ENCODE data around the gene RHEB.

- no peak for TF ChIP-seq GATA3 (IDR thresholded peaks at IDR 0.05; ENCODE audit: low read depth, low read length)
- TF ChIP-seq GATA2 (IDR thresholded peaks at IDR 0.05; ENCODE audit: low read depth, low read length), result no peak
These were observed 64.0 kb downstream of the RHEB start for GRCh38 chr7:151455690-151456089.
